Measurements from ENCODE around the gene NBEAL1. TPM values are rescaled to one million over a fixed set of nuclear protein-coding genes. Genes with fewer than 3 reads are reported as not detected.

NBEAL1 gene
- polyA plus RNA-seq, 1 donor (not counting 4 experiments of a cell fraction or from before 2014, with no cell fraction given): 14.7 TPM

DNA sequence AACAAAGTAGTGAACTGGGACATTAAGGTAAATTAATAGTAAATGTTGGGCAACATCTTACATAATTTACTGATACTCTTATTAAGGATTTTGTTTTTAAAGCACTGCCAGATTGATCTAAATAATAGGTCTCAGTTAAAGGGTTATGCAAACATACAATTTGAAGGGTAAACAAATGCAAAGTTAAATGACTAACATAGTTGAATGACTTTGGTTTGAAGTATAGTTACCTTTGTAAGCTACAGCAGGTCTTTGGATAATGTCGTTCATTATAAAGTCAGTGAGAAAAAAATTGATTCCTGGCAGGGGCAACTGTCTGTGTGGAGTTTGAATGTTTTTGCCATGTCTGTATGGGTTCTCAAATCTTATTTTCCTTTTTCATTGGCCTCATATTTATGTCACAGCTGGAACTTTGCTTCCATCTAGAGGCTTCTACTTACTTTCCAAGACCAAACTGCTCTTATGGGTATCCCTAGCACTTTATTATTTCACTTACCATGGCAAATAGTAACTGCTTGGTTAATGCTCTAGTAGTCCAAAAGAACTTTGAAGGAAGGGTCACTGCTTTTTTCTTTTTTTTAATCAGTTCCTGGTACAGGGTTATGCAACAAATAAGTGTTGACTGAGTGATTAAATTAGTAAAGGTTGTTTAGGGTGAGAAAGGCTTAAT, 107.8 kb downstream of the NBEAL1 start:
- DNase-seq (ENCODE audit: low read depth, low spot score): no peak
- dilution Hi-C loops (cut with MboI; ENCODE audit: extremely low pct_ligation_motif_present, low sequenced_read_pairs): no loop called here
- no peaks in the 10 kb centered on the region for H3K27me3 ChIP-seq (ENCODE audit: control insufficient read depth, extremely low read depth, insufficient read depth, low read length)
- no peak overlapping the region for H3K4me2 ChIP-seq (ENCODE audit: control insufficient read depth, extremely low read depth, insufficient read depth, low read depth, low read length)
- no peak overlapping the region for H2AFZ ChIP-seq (ENCODE audit: control insufficient read depth, low read length)
- no peaks in the 10 kb centered on the region for H3K79me2 ChIP-seq (ENCODE audit: control insufficient read depth, insufficient read depth, low read length)
- TF ChIP-seq EZH2 (IDR thresholded peaks at IDR 0.05; ENCODE audit: low read length): no peak
- TF ChIP-seq CTCF (optimal IDR thresholded peaks at IDR 0.05 in 1 of 3, IDR thresholded peaks at IDR 0.05 in 1 of 3, conservative IDR thresholded peaks at IDR 0.05 in 1 of 3; ENCODE audit: extremely low read depth in 1 of 3, insufficient read depth in 2 of 3, low read length in 3 of 3): no peak
- no peaks in the 10 kb centered on the region for H3K4me1 ChIP-seq (ENCODE audit: control insufficient read depth, extremely low read depth, insufficient read depth, low read length)
- H3K9me3 ChIP-seq (ENCODE audit: control insufficient read depth, low read depth, low read length): no peaks in the 10 kb centered on the region
- peaks cover 4 to 7% of the 10 kb centered on the region in 2 experiments for H3K36me3 ChIP-seq (ENCODE audit: control insufficient read depth in 2 of 2, extremely low read depth in 1 of 2, insufficient read depth in 2 of 2, low read length in 2 of 2)
- FAIRE-seq: no peak
- H3K9me1 ChIP-seq (ENCODE audit: control insufficient read depth, extremely low read depth, insufficient read depth, low read length): no peaks in the 10 kb centered on the region
- no peak overlapping the region for H3K9ac ChIP-seq (ENCODE audit: control insufficient read depth, extremely low read depth, insufficient read depth, low read length)
- no peaks in the 10 kb centered on the region for H4K20me1 ChIP-seq (ENCODE audit: control insufficient read depth, extremely low read depth, insufficient read depth, low read length)
- H3K27ac ChIP-seq (ENCODE audit: control insufficient read depth, insufficient read depth, low read length): no peak overlapping the region
- no peak overlapping the region for H3K4me3 ChIP-seq (ENCODE audit: control insufficient read depth in 2 of 3, extremely low read depth in 1 of 3, insufficient read depth in 2 of 3, low read depth in 1 of 3, low read length in 3 of 3)

DNA sequence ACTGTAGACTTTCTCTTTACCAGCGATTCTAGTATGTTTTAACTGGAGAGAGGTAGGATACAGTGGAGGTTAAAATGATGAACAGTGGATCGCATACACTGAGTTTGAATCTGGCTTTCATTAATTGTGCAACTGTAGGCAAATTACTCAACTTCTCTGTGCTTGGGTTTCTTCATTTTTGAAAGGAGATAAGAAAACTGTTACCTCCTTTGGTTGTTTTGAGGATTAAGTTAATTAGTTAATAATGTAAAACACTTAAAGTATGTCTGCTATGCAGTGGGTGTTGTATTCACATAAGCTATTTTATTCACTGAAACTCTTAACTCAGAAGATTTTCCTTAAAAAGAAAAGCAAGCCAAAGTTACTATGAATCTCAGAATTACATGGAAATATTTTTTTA, 112.3 kb downstream of the NBEAL1 start:
- H2AFZ ChIP-seq (ENCODE audit: control insufficient read depth, low read length): no peak overlapping the region
- no peak overlapping the region for H3K4me2 ChIP-seq (ENCODE audit: control insufficient read depth, extremely low read depth, insufficient read depth, low read depth, low read length)
- DNase-seq (ENCODE audit: low read depth, low spot score) (no peak), FAIRE-seq (no peak)
- no peaks in the 10 kb centered on the region for H3K79me2 ChIP-seq (ENCODE audit: control insufficient read depth, insufficient read depth, low read length)
- TF ChIP-seq EZH2 (IDR thresholded peaks at IDR 0.05; ENCODE audit: low read length) (no peak), CTCF (optimal IDR thresholded peaks at IDR 0.05 in 1 of 3, IDR thresholded peaks at IDR 0.05 in 1 of 3, conservative IDR thresholded peaks at IDR 0.05 in 1 of 3; ENCODE audit: extremely low read depth in 1 of 3, insufficient read depth in 2 of 3, low read length in 3 of 3) (no peak)
- H3K9ac ChIP-seq (ENCODE audit: control insufficient read depth, extremely low read depth, insufficient read depth, low read length): no peak overlapping the region
- H3K27ac ChIP-seq (ENCODE audit: control insufficient read depth, insufficient read depth, low read length): no peak overlapping the region
- no peaks in the 10 kb centered on the region for H3K9me3 ChIP-seq (ENCODE audit: control insufficient read depth, low read depth, low read length)
- no peaks in the 10 kb centered on the region for H4K20me1 ChIP-seq (ENCODE audit: control insufficient read depth, extremely low read depth, insufficient read depth, low read length)
- H3K4me3 ChIP-seq (ENCODE audit: control insufficient read depth in 2 of 3, extremely low read depth in 1 of 3, insufficient read depth in 2 of 3, low read depth in 1 of 3, low read length in 3 of 3): no peak overlapping the region
- H3K9me1 ChIP-seq (ENCODE audit: control insufficient read depth, extremely low read depth, insufficient read depth, low read length): no peaks in the 10 kb centered on the region
- H3K4me1 ChIP-seq (ENCODE audit: control insufficient read depth, extremely low read depth, insufficient read depth, low read length): no peaks in the 10 kb centered on the region
- dilution Hi-C loops (cut with MboI; ENCODE audit: extremely low pct_ligation_motif_present, low sequenced_read_pairs): no loop called here
- no peaks in the 10 kb centered on the region for H3K27me3 ChIP-seq (ENCODE audit: control insufficient read depth, extremely low read depth, insufficient read depth, low read length)
- H3K36me3 ChIP-seq (ENCODE audit: control insufficient read depth in 2 of 2, extremely low read depth in 1 of 2, insufficient read depth in 2 of 2, low read length in 2 of 2): peaks cover 0 to 7% of the 10 kb centered on the region in 2 experiments
